Measurements from ENCODE around the gene GASK1A.

The GASK1A gene

GRCh38 chr3:43073116-43073835 is 94.2 kb downstream of the GASK1A start:
- Histone ChIP-seq H3K27ac (no peak overlapping the region), H3K9me3 (peaks cover 0 to 8% (median 0%) of the 10 kb centered on the region in 3 donors), H3K36me3 (peaks cover 0 to 4% (median 0%) of the 10 kb centered on the region in 3 donors), H3K4me1 (no peaks in the 10 kb centered on the region), H3K4me3 (no peak overlapping the region), H3K27me3 (no peaks in the 10 kb centered on the region)
- no peak for TF ChIP-seq CTCF (IDR thresholded peaks at IDR 0.05)
- DNase-seq, result no peak
- intact Hi-C loops (cut with DNase I; ENCODE audit: low total_unique reads), result no loop called here

GRCh38 chr3:43073836-43074220 is 94.7 kb downstream of the GASK1A start:
- Histone ChIP-seq H3K4me3 (no peak overlapping the region), H3K36me3 (peaks cover 0 to 10% (median 1%) of the 10 kb centered on the region in 3 donors), H3K4me1 (no peaks in the 10 kb centered on the region), H3K27ac (no peak overlapping the region), H3K9me3 (peaks cover 0 to 8% (median 0%) of the 10 kb centered on the region in 3 donors), H3K27me3 (no peaks in the 10 kb centered on the region)
- TF ChIP-seq CTCF (IDR thresholded peaks at IDR 0.05), result no peak
- DNase-seq, result no peak
- intact Hi-C loops (cut with DNase I; ENCODE audit: low total_unique reads), result no loop called here

GRCh38 chr3:43074482-43074881 is 95.4 kb downstream of the GASK1A start:
- H3K4me1 ChIP-seq, result no peaks in the 10 kb centered on the region
- no peaks in the 10 kb centered on the region for H3K27me3 ChIP-seq
- no peak for DNase-seq
- no peak overlapping the region for H3K4me3 ChIP-seq
- no peak for TF ChIP-seq CTCF (IDR thresholded peaks at IDR 0.05)
- H3K27ac ChIP-seq, result no peak overlapping the region
- peaks cover 6 to 14% (median 8%) of the 10 kb centered on the region in 3 donors for H3K36me3 ChIP-seq
- peaks cover 0 to 8% (median 0%) of the 10 kb centered on the region in 3 donors for H3K9me3 ChIP-seq
- intact Hi-C loops (cut with DNase I; ENCODE audit: low total_unique reads), result no loop called here

GRCh38 chr3:43074901-43075689 is 96.0 kb downstream of the GASK1A start:
- Histone ChIP-seq H3K27ac (no peak overlapping the region), H3K4me1 (no peaks in the 10 kb centered on the region), H3K4me3 (no peak overlapping the region), H3K9me3 (peaks cover 0 to 8% (median 0%) of the 10 kb centered on the region in 3 donors), H3K27me3 (no peaks in the 10 kb centered on the region), H3K36me3 (peaks cover 12 to 21% (median 14%) of the 10 kb centered on the region in 3 donors)
- intact Hi-C loops (cut with DNase I; ENCODE audit: low total_unique reads), result no loop called here
- DNase-seq, result no peak
- no peak for TF ChIP-seq CTCF (IDR thresholded peaks at IDR 0.05)

GRCh38 chr3:43075904-43076661 is 97.0 kb downstream of the GASK1A start:
- no peak for DNase-seq

More at GRCh38 chr3:43075904-43076661, 97.0 kb downstream of the GASK1A start:
- Histone ChIP-seq H3K4me1 (no peaks in the 10 kb centered on the region), H3K27ac (no peak overlapping the region), H3K9me3 (peaks cover 0 to 4% (median 0%) of the 10 kb centered on the region in 3 donors), H3K4me3 (no peak overlapping the region), H3K36me3 (peaks cover 22 to 30% (median 24%) of the 10 kb centered on the region in 3 donors), H3K27me3 (no peaks in the 10 kb centered on the region)
- TF ChIP-seq CTCF (IDR thresholded peaks at IDR 0.05), result no peak
- intact Hi-C loops (cut with DNase I; ENCODE audit: low total_unique reads), result no loop called here

Measured in tibial artery (tissue), 4 donors.